ENCODE data around the gene HBG1. TPM values are rescaled to one million over a fixed set of nuclear protein-coding genes. Genes with fewer than 3 reads are reported as not detected.

HBG1 gene
- total RNA-seq, 1 donor from 2014 or later, result not detected

DNA sequence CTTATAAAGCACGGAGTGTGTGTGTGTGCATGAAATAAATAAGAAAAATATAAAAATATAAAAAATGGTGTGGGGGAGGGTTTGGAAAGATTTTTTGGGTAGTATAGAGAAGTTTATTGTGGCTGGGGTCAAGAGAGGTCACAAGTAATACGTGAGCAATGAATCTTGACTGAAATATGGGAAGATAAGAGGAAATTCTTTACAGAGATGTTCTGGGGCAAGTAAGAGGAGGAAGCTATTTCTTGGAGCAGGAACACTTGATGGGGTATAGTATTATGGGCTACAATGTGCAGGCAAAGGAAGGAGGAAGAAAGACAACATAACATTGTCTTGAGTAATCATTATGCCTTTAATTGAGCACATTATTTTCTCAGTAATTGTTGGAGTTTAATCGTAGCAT lies 17.5 kb downstream of the HBG1 start:
- no peaks in the 10 kb centered on the region for H3K36me3 ChIP-seq (ENCODE audit: insufficient read depth, low read length)
- H3K27me3 ChIP-seq (ENCODE audit: insufficient read depth, low read length), result no peaks in the 10 kb centered on the region
- H3K4me1 Mint-ChIP-seq (ENCODE audit: low read depth, unreplicated experiment), result peaks cover 6% of the 10 kb centered on the region
- H3K4me2 ChIP-seq (ENCODE audit: low read length), result no peak overlapping the region
- H3K36me3 Mint-ChIP-seq (ENCODE audit: low read depth, unreplicated experiment), result no peaks in the 10 kb centered on the region
- no peaks in the 10 kb centered on the region for H3K9me3 Mint-ChIP-seq (ENCODE audit: unreplicated experiment)
- no peaks in the 10 kb centered on the region for H4K20me1 ChIP-seq (ENCODE audit: insufficient read depth, low read length)
- no peak overlapping the region for H3K27ac ChIP-seq (ENCODE audit: low read depth, low read length)
- no peak overlapping the region for H3K27ac Mint-ChIP-seq (ENCODE audit: unreplicated experiment)
- TF ChIP-seq EZH2 (IDR thresholded peaks at IDR 0.05; ENCODE audit: insufficient read depth, low read length) (no peak), CTCF (IDR thresholded peaks at IDR 0.05; ENCODE audit: insufficient read depth, low read depth, low read length) (no peak)
- H3K4me3 ChIP-seq (ENCODE audit: insufficient read depth, low read depth, low read length), result no peak overlapping the region
- H3K4me1 ChIP-seq (ENCODE audit: insufficient read depth, low read length), result no peaks in the 10 kb centered on the region
- H3K9ac ChIP-seq (ENCODE audit: low read length), result no peak overlapping the region
- H2AFZ ChIP-seq (ENCODE audit: low read depth, low read length), result no peak overlapping the region
- no peak overlapping the region for H3K4me3 Mint-ChIP-seq (ENCODE audit: unreplicated experiment)
- no peaks in the 10 kb centered on the region for H3K79me2 ChIP-seq (ENCODE audit: insufficient read depth, low read length)
- H3K27me3 Mint-ChIP-seq (ENCODE audit: low read depth, unreplicated experiment), result peaks cover 1% of the 10 kb centered on the region
- DNase-seq (ENCODE audit: low read depth) (no peak), FAIRE-seq (no peak)
- no peaks in the 10 kb centered on the region for H3K9me3 ChIP-seq (ENCODE audit: insufficient read depth, low read depth, low read length)

- no peak overlapping the region for H3K27ac Mint-ChIP-seq (ENCODE audit: unreplicated experiment)
- no peaks in the 10 kb centered on the region for H3K36me3 ChIP-seq (ENCODE audit: insufficient read depth, low read length)
- H3K4me1 ChIP-seq (ENCODE audit: insufficient read depth, low read length), result no peaks in the 10 kb centered on the region
- no peaks in the 10 kb centered on the region for H3K9me3 ChIP-seq (ENCODE audit: insufficient read depth, low read depth, low read length)
- H3K9me3 Mint-ChIP-seq (ENCODE audit: unreplicated experiment), result no peaks in the 10 kb centered on the region
- H3K4me1 Mint-ChIP-seq (ENCODE audit: low read depth, unreplicated experiment), result peaks cover 6% of the 10 kb centered on the region
- no peak overlapping the region for H3K27ac ChIP-seq (ENCODE audit: low read depth, low read length)
- H3K79me2 ChIP-seq (ENCODE audit: insufficient read depth, low read length), result no peaks in the 10 kb centered on the region
- H3K4me2 ChIP-seq (ENCODE audit: low read length), result no peak overlapping the region
- no peak overlapping the region for H2AFZ ChIP-seq (ENCODE audit: low read depth, low read length)
- H3K36me3 Mint-ChIP-seq (ENCODE audit: low read depth, unreplicated experiment), result no peaks in the 10 kb centered on the region
- H3K4me3 ChIP-seq (ENCODE audit: insufficient read depth, low read depth, low read length), result no peak overlapping the region
- TF ChIP-seq EZH2 (IDR thresholded peaks at IDR 0.05; ENCODE audit: insufficient read depth, low read length) (no peak), CTCF (IDR thresholded peaks at IDR 0.05; ENCODE audit: insufficient read depth, low read depth, low read length) (no peak)
- no peak overlapping the region for H3K4me3 Mint-ChIP-seq (ENCODE audit: unreplicated experiment)
- no peaks in the 10 kb centered on the region for H4K20me1 ChIP-seq (ENCODE audit: insufficient read depth, low read length)
- H3K27me3 Mint-ChIP-seq (ENCODE audit: low read depth, unreplicated experiment), result peaks cover 1% of the 10 kb centered on the region
- no peaks in the 10 kb centered on the region for H3K27me3 ChIP-seq (ENCODE audit: insufficient read depth, low read length)
- no peak for DNase-seq (ENCODE audit: low read depth)
- no peak for FAIRE-seq
- no peak overlapping the region for H3K9ac ChIP-seq (ENCODE audit: low read length)
Observed at GRCh38 chr11:5231111-5231510, 18.5 kb downstream of the HBG1 start.

- Histone ChIP-seq H3K27ac (ENCODE audit: low read depth, low read length) (no peak overlapping the region), H3K4me1 (ENCODE audit: insufficient read depth, low read length) (no peaks in the 10 kb centered on the region), H3K36me3 (ENCODE audit: insufficient read depth, low read length) (no peaks in the 10 kb centered on the region), H3K27me3 (ENCODE audit: insufficient read depth, low read length) (no peaks in the 10 kb centered on the region), H3K9me3 (ENCODE audit: insufficient read depth, low read depth, low read length) (no peaks in the 10 kb centered on the region), H2AFZ (ENCODE audit: low read depth, low read length) (no peak overlapping the region), H3K4me3 (ENCODE audit: insufficient read depth, low read depth, low read length) (no peak overlapping the region), H3K79me2 (ENCODE audit: insufficient read depth, low read length) (no peaks in the 10 kb centered on the region), H3K9ac (ENCODE audit: low read length) (no peak overlapping the region), H3K4me2 (ENCODE audit: low read length) (no peak overlapping the region), H4K20me1 (ENCODE audit: insufficient read depth, low read length) (no peaks in the 10 kb centered on the region)
- no peak overlapping the region for H3K4me3 Mint-ChIP-seq (ENCODE audit: unreplicated experiment)
- H3K4me1 Mint-ChIP-seq (ENCODE audit: low read depth, unreplicated experiment), result peaks cover 6% of the 10 kb centered on the region
- H3K36me3 Mint-ChIP-seq (ENCODE audit: low read depth, unreplicated experiment), result no peaks in the 10 kb centered on the region
- FAIRE-seq (no peak), DNase-seq (ENCODE audit: low read depth) (no peak)
- H3K27ac Mint-ChIP-seq (ENCODE audit: unreplicated experiment), result no peak overlapping the region
- peaks cover 1% of the 10 kb centered on the region for H3K27me3 Mint-ChIP-seq (ENCODE audit: low read depth, unreplicated experiment)
- no peaks in the 10 kb centered on the region for H3K9me3 Mint-ChIP-seq (ENCODE audit: unreplicated experiment)
- TF ChIP-seq EZH2 (IDR thresholded peaks at IDR 0.05; ENCODE audit: insufficient read depth, low read length), result no peak
Observed at GRCh38 chr11:5230266-5230665, 19.4 kb downstream of the HBG1 start.

Measured in astrocyte (in vitro differentiated cells and primary cell).